DND-41 (cell line): ENCODE data around the gene PLCD3.

Experiments
- EZH2 ChIP-seq: IDR thresholded peaks from 3 replicates; pipeline ENCODE4 v1.6.1; 2012; ENCODE audit warnings: borderline replicate concordance, low read depth, mild to moderate bottlenecking, moderate library complexity, low read length, inconsistent platforms; ENCODE audit not compliant: severe bottlenecking
- TF ChIP-seq, protein P1 (sequence below): IDR thresholded peaks from 2 replicates; pipeline ENCODE4 v1.5.1; 2012; ENCODE audit warnings: borderline replicate concordance, low read length, moderate library complexity, mild to moderate bottlenecking; ENCODE audit not compliant: poor library complexity, severe bottlenecking; ENCODE audit errors: extremely low read depth

DNA sequence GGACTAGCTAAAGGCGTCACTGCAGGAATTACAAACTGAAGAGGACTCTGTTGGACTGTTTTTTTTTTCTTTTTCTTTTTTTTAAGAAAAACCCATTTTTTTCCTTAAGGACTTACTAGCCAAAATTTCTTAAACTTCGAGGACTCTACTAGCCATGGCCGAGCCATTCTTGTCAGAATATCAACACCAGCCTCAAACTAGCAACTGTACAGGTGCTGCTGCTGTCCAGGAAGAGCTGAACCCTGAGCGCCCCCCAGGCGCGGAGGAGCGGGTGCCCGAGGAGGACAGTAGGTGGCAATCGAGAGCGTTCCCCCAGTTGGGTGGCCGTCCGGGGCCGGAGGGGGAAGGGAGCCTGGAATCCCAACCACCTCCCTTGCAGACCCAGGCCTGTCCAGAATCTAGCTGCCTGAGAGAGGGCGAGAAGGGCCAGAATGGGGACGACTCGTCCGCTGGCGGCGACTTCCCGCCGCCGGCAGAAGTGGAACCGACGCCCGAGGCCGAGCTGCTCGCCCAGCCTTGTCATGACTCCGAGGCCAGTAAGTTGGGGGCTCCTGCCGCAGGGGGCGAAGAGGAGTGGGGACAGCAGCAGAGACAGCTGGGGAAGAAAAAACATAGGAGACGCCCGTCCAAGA lies 16.8 kb upstream of the PLCD3 start:
- no peak for TF ChIP-seq EZH2
- TF ChIP-seq, protein P1, sequence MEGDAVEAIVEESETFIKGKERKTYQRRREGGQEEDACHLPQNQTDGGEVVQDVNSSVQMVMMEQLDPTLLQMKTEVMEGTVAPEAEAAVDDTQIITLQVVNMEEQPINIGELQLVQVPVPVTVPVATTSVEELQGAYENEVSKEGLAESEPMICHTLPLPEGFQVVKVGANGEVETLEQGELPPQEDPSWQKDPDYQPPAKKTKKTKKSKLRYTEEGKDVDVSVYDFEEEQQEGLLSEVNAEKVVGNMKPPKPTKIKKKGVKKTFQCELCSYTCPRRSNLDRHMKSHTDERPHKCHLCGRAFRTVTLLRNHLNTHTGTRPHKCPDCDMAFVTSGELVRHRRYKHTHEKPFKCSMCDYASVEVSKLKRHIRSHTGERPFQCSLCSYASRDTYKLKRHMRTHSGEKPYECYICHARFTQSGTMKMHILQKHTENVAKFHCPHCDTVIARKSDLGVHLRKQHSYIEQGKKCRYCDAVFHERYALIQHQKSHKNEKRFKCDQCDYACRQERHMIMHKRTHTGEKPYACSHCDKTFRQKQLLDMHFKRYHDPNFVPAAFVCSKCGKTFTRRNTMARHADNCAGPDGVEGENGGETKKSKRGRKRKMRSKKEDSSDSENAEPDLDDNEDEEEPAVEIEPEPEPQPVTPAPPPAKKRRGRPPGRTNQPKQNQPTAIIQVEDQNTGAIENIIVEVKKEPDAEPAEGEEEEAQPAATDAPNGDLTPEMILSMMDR = peak; percentile 95
